ENCODE measurements around the gene STYXL1. TPM values are rescaled to one million over a fixed set of nuclear protein-coding genes. Genes with fewer than 3 reads are reported as not detected.

The STYXL1 gene
- total RNA-seq, 1 donor from 2014 or later: 32.5 TPM

DNA sequence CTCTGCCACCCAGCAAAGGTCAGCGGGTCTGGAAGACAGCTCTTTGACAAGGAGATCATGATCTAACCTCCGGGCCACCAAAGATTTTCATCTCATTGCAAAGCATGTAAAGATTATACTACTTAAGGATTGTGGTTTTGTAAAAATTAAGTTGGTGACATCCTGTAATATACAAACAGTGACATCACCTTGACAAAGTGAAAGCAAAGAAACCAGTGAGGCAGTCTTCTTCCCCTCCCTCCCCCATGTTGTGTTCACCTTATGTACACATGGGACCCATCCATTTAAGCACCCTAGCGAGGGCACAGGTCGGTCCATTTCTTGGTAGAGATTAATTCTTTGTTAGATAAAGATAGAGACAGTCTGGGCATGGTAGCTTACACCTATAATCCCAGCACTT lies 4.0 kb upstream of the STYXL1 start:
- H3K4me3 Mint-ChIP-seq (ENCODE audit: unreplicated experiment): no peak overlapping the region
- peaks cover 8% of the 10 kb centered on the region for H3K36me3 Mint-ChIP-seq (ENCODE audit: unreplicated experiment)
- H3K9me3 Mint-ChIP-seq (ENCODE audit: unreplicated experiment): no peaks in the 10 kb centered on the region
- no peak overlapping the region for H3K27ac Mint-ChIP-seq (ENCODE audit: unreplicated experiment)
- no peak for TF ChIP-seq CTCF (IDR thresholded peaks at IDR 0.05)
- peaks cover 19% of the 10 kb centered on the region for H3K4me1 Mint-ChIP-seq (ENCODE audit: unreplicated experiment)
- DNase-seq (ENCODE audit: extremely low spot score, unreplicated experiment): no peak
- H3K27me3 Mint-ChIP-seq (ENCODE audit: unreplicated experiment): no peaks in the 10 kb centered on the region

DNA sequence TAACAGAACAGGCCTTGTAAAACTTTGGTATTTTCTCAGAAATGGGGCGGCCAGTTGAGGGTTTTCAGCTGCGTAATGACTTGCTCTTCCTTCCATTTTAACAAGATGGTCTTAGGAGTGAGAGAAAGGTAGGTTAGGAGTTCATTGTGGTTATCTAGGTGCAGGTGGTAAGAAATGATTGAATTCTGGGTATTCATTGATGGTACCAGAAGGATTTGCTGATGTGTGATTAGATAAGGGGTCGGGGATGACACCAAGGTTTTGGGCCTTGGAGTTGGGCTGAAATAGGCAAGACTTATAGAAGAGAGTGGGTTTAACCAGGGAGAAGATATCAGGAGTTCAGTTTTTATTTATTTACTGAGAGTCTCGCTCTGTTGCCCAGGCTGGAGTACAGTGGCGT lies 2.7 kb upstream of the STYXL1 start:
- Mint-ChIP-seq H3K4me1 (ENCODE audit: unreplicated experiment) (peaks cover 22% of the 10 kb centered on the region), H3K27ac (ENCODE audit: unreplicated experiment) (no peak overlapping the region), H3K4me3 (ENCODE audit: unreplicated experiment) (no peak overlapping the region), H3K27me3 (ENCODE audit: unreplicated experiment) (no peaks in the 10 kb centered on the region), H3K9me3 (ENCODE audit: unreplicated experiment) (no peaks in the 10 kb centered on the region), H3K36me3 (ENCODE audit: unreplicated experiment) (peaks cover 8% of the 10 kb centered on the region)
- no peak for TF ChIP-seq CTCF (IDR thresholded peaks at IDR 0.05)
- DNase-seq (ENCODE audit: extremely low spot score, unreplicated experiment): no peak

- Mint-ChIP-seq H3K27ac (ENCODE audit: unreplicated experiment) (peak overlapping the region; percentile 51), H3K27me3 (ENCODE audit: unreplicated experiment) (no peaks in the 10 kb centered on the region), H3K36me3 (ENCODE audit: unreplicated experiment) (peaks cover 14% of the 10 kb centered on the region), H3K4me1 (ENCODE audit: unreplicated experiment) (peaks cover 22% of the 10 kb centered on the region), H3K4me3 (ENCODE audit: unreplicated experiment) (peak overlapping the region; percentile 99), H3K9me3 (ENCODE audit: unreplicated experiment) (no peaks in the 10 kb centered on the region)
- DNase-seq (ENCODE audit: extremely low spot score, unreplicated experiment): no peak
- TF ChIP-seq CTCF (IDR thresholded peaks at IDR 0.05): no peak
Observed at GRCh38 chr7:76049295-76049694, 1.5 kb upstream of the STYXL1 start.

DNA sequence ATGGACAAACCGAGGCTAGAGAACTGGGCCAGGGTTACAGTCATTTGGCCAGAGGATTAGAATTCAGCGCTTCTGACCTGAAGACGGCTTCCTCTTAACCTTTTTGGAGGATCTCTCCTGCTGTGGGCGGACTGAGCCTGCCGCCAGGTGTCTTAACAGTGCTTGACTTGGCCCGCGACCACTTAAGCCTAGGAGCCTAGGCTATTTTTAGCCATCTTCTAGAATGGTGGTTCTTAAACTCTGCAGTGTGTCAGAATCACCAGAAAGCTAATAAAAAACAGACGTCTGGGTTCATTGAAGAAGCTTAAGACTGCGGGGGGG lies 828 bp upstream of the STYXL1 start:
- Mint-ChIP-seq H3K27ac (ENCODE audit: unreplicated experiment) (peak overlapping the region; percentile 96), H3K4me3 (ENCODE audit: unreplicated experiment) (peak overlapping the region; percentile 99), H3K36me3 (ENCODE audit: unreplicated experiment) (peaks cover 14% of the 10 kb centered on the region), H3K9me3 (ENCODE audit: unreplicated experiment) (no peaks in the 10 kb centered on the region), H3K27me3 (ENCODE audit: unreplicated experiment) (no peaks in the 10 kb centered on the region), H3K4me1 (ENCODE audit: unreplicated experiment) (peaks cover 22% of the 10 kb centered on the region)
- DNase-seq (ENCODE audit: extremely low spot score, unreplicated experiment): no peak
- no peak for TF ChIP-seq CTCF (IDR thresholded peaks at IDR 0.05)

DNA sequence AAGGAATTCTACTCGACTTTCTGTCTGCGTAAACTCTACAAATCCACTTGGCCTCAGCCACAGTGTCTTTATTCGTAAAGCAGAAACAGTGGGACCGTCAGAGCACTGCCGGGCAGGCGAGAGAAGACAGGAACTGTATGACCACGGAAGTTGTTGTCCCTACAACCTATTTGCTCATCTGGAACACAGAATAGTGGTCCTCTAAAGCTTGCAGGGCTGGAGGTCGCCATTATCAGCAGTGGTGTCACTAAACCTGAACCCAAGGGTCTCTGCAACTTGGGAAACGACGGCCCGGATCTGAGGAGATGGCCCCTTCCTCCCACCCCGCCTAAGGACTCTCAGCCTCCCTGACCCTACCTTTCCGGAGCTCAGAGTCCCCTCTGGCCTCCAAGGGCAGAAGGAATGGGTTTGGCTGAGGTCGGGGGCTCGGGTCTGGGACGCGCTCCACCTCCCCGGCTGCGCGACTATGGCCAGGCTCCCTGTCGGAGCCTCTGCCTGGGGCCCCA lies 442 bp downstream of the STYXL1 start:
- Mint-ChIP-seq H3K4me1 (ENCODE audit: unreplicated experiment) (peaks cover 22% of the 10 kb centered on the region), H3K4me3 (ENCODE audit: unreplicated experiment) (peak overlapping the region; percentile 99), H3K27me3 (ENCODE audit: unreplicated experiment) (no peaks in the 10 kb centered on the region), H3K36me3 (ENCODE audit: unreplicated experiment) (peaks cover 14% of the 10 kb centered on the region), H3K9me3 (ENCODE audit: unreplicated experiment) (no peaks in the 10 kb centered on the region), H3K27ac (ENCODE audit: unreplicated experiment) (peak overlapping the region; percentile 96)
- no peak for DNase-seq (ENCODE audit: extremely low spot score, unreplicated experiment)
- TF ChIP-seq CTCF (IDR thresholded peaks at IDR 0.05): no peak

Measured in osteocyte (in vitro differentiated cells).